Measurements from ENCODE around the gene PEA15. TPM values are rescaled to one million over a fixed set of nuclear protein-coding genes. Genes with fewer than 3 reads are reported as not detected.

Gene PEA15
- total RNA-seq, 1 donor from 2014 or later, result 39.1 TPM

DNA sequence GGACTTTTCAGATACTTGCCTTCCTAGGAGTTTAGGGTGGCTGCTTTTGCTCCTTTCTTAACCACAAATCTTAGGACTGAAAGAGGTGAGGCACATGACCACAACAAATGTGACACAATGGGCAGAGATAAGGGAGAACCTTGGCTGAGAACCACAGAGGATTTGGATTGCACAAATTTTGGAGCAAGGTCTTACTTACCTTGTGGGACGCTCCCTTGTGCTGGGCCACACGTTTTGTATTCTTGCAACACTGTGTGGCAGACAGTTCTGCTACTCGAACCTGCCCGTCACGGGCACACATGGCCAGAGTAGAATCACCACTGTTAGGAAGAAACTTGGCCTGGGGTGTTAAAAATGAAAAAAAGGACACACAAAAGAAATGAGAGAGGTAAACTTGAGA lies 33.2 kb downstream of the PEA15 start:
- H3K36me3 ChIP-seq, result peaks cover 26% of the 10 kb centered on the region
- H3F3A ChIP-seq (ENCODE audit: low read depth), result peaks cover 3% of the 10 kb centered on the region
- Mint-ChIP-seq H3K36me3 (peaks cover 28% of the 10 kb centered on the region), H3K4me3 (no peak overlapping the region), H3K4me1 (no peaks in the 10 kb centered on the region), H3K9me3 (no peaks in the 10 kb centered on the region), H3K27me3 (ENCODE audit: insufficient read depth, low read depth) (no peaks in the 10 kb centered on the region), H3K27ac (no peak overlapping the region)
- TF ChIP-seq EZH2 (IDR thresholded peaks at IDR 0.05), result no peak
- no peak for TF ChIP-seq EZH2phosphoT487 (IDR thresholded peaks at IDR 0.05)
- TF ChIP-seq, protein P1, sequence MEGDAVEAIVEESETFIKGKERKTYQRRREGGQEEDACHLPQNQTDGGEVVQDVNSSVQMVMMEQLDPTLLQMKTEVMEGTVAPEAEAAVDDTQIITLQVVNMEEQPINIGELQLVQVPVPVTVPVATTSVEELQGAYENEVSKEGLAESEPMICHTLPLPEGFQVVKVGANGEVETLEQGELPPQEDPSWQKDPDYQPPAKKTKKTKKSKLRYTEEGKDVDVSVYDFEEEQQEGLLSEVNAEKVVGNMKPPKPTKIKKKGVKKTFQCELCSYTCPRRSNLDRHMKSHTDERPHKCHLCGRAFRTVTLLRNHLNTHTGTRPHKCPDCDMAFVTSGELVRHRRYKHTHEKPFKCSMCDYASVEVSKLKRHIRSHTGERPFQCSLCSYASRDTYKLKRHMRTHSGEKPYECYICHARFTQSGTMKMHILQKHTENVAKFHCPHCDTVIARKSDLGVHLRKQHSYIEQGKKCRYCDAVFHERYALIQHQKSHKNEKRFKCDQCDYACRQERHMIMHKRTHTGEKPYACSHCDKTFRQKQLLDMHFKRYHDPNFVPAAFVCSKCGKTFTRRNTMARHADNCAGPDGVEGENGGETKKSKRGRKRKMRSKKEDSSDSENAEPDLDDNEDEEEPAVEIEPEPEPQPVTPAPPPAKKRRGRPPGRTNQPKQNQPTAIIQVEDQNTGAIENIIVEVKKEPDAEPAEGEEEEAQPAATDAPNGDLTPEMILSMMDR (IDR thresholded peaks at IDR 0.05), result no peak
- no peak overlapping the region for H3K9ac ChIP-seq
- no peak overlapping the region for H3K4me2 ChIP-seq
- no peak overlapping the region for H3K4me3 ChIP-seq
- H3K4me1 ChIP-seq, result no peaks in the 10 kb centered on the region
- no peak for DNase-seq (ENCODE audit: low spot score)
- no peaks in the 10 kb centered on the region for H3K27me3 ChIP-seq
- peaks cover 16% of the 10 kb centered on the region for H4K20me1 ChIP-seq (ENCODE audit: low read depth)
- no peak overlapping the region for H2AFZ ChIP-seq (replicated peaks)
- no peaks in the 10 kb centered on the region for H3K9me3 ChIP-seq (ENCODE audit: low read depth)
- H3K79me2 ChIP-seq (ENCODE audit: low read depth), result peaks cover 11% of the 10 kb centered on the region
- H3K27ac ChIP-seq, result no peak overlapping the region

DNA sequence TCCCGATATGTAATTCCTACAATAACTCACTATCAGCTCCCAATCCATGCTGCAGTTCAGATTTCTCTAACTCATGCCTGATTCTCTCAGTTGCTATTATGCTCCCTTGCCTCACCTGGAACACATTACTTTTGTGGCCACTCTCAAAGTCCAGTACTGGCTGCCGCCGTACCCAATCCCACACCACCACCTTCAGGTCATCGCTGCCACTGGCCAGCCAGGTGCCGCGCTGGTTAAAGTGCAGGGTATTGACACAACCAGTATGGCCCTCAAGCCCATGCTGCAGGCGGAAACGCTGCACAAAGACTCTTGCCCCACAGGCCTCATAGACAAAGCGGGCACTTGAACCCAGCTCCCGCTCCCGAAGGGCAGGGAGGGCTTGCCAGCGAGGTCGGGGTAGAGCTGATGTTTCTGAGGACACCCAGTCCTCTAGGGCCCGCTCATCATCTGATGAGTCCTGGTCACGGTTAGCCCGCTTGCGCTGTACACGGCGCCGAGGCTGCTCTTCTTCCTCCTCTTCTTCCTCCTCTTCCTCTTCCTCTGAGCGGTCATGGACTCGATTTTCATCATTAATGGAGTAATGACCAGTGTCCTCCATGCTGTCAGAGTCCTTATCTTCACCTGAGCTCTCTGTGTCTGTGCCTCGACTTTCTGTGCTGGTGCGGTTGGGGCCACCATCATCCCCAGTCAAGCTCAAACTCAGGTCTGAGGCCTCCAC lies 34.6 kb downstream of the PEA15 start:
- H3K4me3 ChIP-seq, result no peak overlapping the region
- H3K9me3 Mint-ChIP-seq, result no peaks in the 10 kb centered on the region
- H3K36me3 ChIP-seq, result peaks cover 28% of the 10 kb centered on the region
- H3K36me3 Mint-ChIP-seq, result peaks cover 28% of the 10 kb centered on the region
- H2AFZ ChIP-seq (replicated peaks), result no peak overlapping the region
- H3K27me3 ChIP-seq, result no peaks in the 10 kb centered on the region
- no peak overlapping the region for H3K27ac ChIP-seq
- H3F3A ChIP-seq (ENCODE audit: low read depth), result peaks cover 3% of the 10 kb centered on the region
- DNase-seq (ENCODE audit: low spot score), result no peak
- no peak overlapping the region for H3K4me2 ChIP-seq
- no peak overlapping the region for H3K27ac Mint-ChIP-seq
- peaks cover 29% of the 10 kb centered on the region for H4K20me1 ChIP-seq (ENCODE audit: low read depth)
- H3K79me2 ChIP-seq (ENCODE audit: low read depth), result peaks cover 23% of the 10 kb centered on the region
- H3K27me3 Mint-ChIP-seq (ENCODE audit: insufficient read depth, low read depth), result no peaks in the 10 kb centered on the region
- H3K4me1 ChIP-seq, result no peaks in the 10 kb centered on the region
- no peak overlapping the region for H3K4me3 Mint-ChIP-seq
- H3K9me3 ChIP-seq (ENCODE audit: low read depth), result no peaks in the 10 kb centered on the region
- no peak overlapping the region for H3K9ac ChIP-seq
- H3K4me1 Mint-ChIP-seq, result no peaks in the 10 kb centered on the region
- TF ChIP-seq EZH2phosphoT487 (IDR thresholded peaks at IDR 0.05), result no peak
- TF ChIP-seq EZH2 (IDR thresholded peaks at IDR 0.05), result no peak
- TF ChIP-seq, protein P1 (IDR thresholded peaks at IDR 0.05), result no peak

DNA sequence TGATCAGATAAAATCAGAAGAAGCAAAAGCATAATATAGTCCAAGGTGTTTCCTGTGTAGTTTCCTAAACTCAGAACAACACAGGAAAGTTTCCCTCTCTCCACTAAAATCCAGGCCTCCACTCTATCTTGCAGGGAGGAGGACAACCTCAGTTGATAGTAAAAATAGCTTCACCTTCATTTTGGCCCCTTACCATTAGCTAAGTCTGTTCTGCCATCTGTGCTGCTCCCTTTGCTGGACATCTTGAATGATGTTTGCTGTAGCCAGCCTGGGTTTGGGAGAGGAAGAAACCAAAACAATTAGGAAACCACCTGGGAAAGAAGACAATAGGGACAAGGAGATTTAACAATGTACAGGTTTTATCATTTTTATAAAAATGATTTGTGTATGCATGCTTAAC lies 38.6 kb downstream of the PEA15 start:
- Histone ChIP-seq H3K79me2 (ENCODE audit: low read depth) (peaks cover 63% of the 10 kb centered on the region), H3K4me2 (no peak overlapping the region), H3K4me3 (no peak overlapping the region), H3K9ac (no peak overlapping the region), H4K20me1 (ENCODE audit: low read depth) (peaks cover 58% of the 10 kb centered on the region), H3K27ac (no peak overlapping the region), H3K9me3 (ENCODE audit: low read depth) (no peaks in the 10 kb centered on the region), H3F3A (ENCODE audit: low read depth) (no peaks in the 10 kb centered on the region), H3K4me1 (peaks cover 8% of the 10 kb centered on the region), H2AFZ (replicated peaks) (no peak overlapping the region), H3K36me3 (peaks cover 17% of the 10 kb centered on the region), H3K27me3 (no peaks in the 10 kb centered on the region)
- Mint-ChIP-seq H3K27ac (no peak overlapping the region), H3K4me1 (peaks cover 15% of the 10 kb centered on the region), H3K4me3 (no peak overlapping the region), H3K9me3 (no peaks in the 10 kb centered on the region), H3K27me3 (ENCODE audit: insufficient read depth, low read depth) (no peaks in the 10 kb centered on the region), H3K36me3 (peaks cover 17% of the 10 kb centered on the region)
- no peak for DNase-seq (ENCODE audit: low spot score)
- TF ChIP-seq EZH2 (IDR thresholded peaks at IDR 0.05) (no peak), EZH2phosphoT487 (IDR thresholded peaks at IDR 0.05) (no peak)
- TF ChIP-seq, protein P1 (IDR thresholded peaks at IDR 0.05), result no peak
